Raji (cell line): ENCODE results near the gene CDYL2.

Experiments used
- POLR2A ChIP-seq: IDR thresholded peaks from 2 replicates; pipeline ENCODE4 v1.6.1; 2011; ENCODE audit warnings: low read depth, low read length, control low read depth; ENCODE audit not compliant: insufficient read depth

Gene CDYL2

DNA sequence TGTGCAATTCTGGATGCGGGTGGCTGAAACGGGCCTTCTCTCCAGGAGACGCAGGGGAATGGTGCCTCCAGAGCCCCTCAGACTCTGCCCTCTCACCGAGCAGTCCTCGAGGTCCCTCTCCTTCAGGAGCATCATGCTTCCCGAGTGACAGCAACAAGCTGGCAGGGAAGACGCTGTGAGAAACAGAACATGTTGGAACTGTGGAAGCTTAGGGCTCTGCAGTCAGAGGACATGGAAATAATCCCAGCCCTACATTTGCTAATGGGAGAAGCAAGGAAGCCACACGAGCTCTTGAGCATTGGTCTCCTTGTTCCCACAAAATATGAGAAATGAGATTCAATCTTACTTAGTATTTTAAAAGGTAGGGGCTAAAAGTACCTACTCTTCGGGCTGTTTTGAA lies 148.6 kb downstream of the CDYL2 start:
- no peak for TF ChIP-seq POLR2A

- no peak for TF ChIP-seq POLR2A
Observed at GRCh38 chr16:80654094-80654862, 150.1 kb downstream of the CDYL2 start.

GRCh38 chr16:80652441-80652840 lies 152.0 kb downstream of the CDYL2 start:
- TF ChIP-seq POLR2A = no peak

DNA sequence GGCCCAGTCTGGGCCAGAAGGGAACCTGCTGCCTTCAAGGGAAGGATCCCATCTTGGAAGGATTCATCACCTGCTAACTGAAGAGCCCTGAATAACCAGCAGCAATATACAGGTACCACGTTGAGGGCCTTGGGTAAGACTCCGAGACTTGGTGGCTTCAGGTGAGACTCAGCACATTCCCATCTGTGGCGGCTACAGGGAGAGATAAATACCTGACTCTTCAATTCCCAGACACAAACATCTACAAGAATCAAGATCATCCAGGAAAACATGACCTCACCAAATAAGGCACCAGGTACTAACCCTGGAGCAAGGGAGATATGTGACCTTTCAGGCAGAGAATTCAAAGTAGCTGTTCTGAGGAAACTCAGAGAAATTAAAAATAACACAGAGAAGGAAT lies 164.1 kb downstream of the CDYL2 start:
- no peak for TF ChIP-seq POLR2A

DNA sequence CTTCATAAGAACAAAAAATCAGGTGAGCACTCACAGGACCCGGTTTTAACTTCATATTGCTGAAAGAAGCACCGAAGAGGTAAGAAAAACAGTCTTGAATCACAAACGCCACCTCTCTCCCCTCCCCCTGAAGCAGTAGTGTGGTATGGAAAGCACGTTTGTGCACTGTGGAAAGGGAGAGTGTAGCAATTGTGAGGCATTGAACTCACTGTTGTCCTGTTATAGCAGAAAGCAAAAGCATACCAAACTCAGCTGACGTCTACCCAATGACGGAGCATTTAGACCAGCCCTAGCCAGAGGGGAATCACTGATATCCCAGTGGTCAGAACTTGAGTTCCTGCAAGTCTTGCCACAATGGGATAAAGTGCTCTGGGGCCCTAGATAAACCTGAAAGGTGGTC lies 164.8 kb downstream of the CDYL2 start:
- no peak for TF ChIP-seq POLR2A

DNA sequence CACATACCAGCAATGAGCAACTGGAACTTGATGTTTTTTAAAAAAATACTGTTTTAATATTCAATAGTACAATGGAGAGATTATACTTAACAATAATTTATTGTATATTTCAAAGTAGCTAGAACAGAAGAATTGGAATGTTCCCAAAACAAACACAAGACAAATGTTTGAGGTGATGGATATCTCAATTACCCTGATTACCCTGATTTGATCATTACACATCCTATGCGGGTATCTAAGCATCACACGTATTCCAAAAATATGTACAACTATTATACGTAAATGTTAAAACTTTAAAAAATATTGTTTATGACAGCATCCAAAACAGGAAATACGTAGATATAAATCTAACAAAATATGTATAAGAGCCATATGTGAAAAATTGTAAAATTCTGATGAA lies 166.8 kb downstream of the CDYL2 start:
- no peak for TF ChIP-seq POLR2A

GRCh38 chr16:80631581-80631980 lies 172.8 kb downstream of the CDYL2 start:
- TF ChIP-seq POLR2A = no peak

GRCh38 chr16:80628254-80628653 lies 176.1 kb downstream of the CDYL2 start:
- TF ChIP-seq POLR2A = no peak

DNA sequence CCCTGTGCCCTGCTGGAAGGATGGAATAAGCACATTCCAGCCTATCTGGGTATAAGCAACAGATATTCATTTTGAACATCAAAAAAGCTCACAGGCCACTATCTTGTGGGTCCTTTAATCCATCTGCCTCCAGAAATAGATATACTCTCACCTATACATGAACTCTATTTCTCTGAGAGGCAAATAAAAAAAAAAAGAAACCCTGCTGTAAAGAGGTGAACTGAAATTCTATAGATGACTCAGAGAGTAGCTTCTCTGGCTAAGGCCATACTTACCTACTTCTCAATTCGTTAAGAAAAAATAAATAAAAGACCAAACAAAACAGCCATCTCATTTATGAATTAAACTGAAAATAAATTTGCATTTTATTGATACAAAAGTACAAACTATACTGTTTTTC lies 177.3 kb downstream of the CDYL2 start:
- TF ChIP-seq POLR2A = no peak

DNA sequence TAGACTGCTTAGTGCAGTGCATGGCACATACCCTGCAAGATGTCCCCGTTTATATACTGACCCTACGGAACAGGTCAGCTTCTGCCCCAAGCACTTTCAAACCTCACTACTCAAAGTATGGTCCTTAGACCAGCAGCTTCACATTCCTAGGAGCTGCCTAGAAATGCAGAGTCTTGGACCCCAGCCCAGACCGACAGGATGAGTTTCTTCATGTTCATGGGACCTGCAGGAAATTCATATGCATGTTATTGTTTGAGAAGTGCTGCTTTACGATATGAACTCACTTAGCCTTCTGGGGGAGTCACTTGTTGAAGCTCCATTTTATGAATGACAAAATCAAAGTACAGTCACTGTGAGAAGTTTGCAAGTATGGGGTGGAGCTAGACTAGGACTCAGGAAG lies 181.0 kb downstream of the CDYL2 start:
- TF ChIP-seq POLR2A = no peak

DNA sequence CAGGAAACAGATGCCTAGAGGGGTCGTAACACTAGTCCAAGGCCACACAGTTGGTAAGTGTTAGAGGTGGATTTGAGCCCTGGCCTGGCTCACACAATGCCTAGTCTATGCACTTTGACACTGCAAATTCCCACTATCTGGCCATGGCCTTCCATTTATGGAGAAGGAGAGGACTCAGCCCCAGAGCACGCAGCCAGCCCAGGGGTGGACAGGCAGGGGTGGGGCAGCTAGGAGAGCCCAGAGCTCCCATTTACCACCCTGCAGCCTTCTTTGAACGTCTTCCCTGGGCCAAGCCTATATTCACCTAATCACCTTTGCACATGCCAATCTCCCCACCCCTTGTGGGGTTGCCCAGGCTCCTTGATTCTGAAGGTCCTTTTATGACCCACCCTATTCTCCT lies 182.4 kb downstream of the CDYL2 start:
- TF ChIP-seq POLR2A = no peak

- TF ChIP-seq POLR2A = no peak
Observed at GRCh38 chr16:80620736-80621605, 183.4 kb downstream of the CDYL2 start.

GRCh38 chr16:80619824-80620223 lies 184.6 kb downstream of the CDYL2 start:
- TF ChIP-seq POLR2A = no peak

GRCh38 chr16:80618862-80619648 lies 185.3 kb downstream of the CDYL2 start:
- TF ChIP-seq POLR2A = no peak

- no peak for TF ChIP-seq POLR2A
Observed at GRCh38 chr16:80616362-80616761, 188.0 kb downstream of the CDYL2 start.
